ENCODE results near the gene SORBS1. TPM values are rescaled to one million over a fixed set of nuclear protein-coding genes. Genes with fewer than 3 reads are reported as not detected.

Gene SORBS1
- total and polyA plus RNA-seq, 2 of the 13 experiments (the other 11 are each of a cell fraction or from before 2014, with no cell fraction given): 16.8 to 39.8 TPM

DNA sequence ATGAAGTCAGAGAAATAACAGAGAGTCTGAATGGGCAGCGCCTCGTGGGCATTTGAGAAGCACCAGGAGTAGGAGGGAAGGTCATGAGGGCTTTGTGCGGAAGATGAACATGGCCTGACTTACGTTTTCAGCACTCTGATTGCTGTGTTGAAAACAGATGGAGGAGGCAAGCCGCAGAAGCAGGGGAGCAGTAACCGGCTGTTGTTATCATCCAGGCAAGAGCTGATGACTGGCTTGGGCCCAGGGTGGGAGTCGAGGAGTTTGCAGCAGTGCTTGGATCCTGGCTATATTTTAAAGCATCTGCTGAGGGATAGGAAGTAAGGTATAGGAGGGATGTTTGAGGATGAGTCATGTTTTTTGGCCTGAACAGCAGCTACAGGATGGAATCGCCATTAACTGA, 257.6 kb downstream of the SORBS1 start (continued):
- no peak for TF ChIP-seq EEA1 (CRISPR knock-in tag; IDR thresholded peaks at IDR 0.05; ENCODE audit: borderline replicate concordance)
- no peak for TF ChIP-seq BHLHE40 (IDR thresholded peaks at IDR 0.05; ENCODE audit: low read length)
- TF ChIP-seq CBX1 (IDR thresholded peaks at IDR 0.05; ENCODE audit: low read depth): no peak
- TF ChIP-seq ZNF143 (CRISPR knock-in tag; IDR thresholded peaks at IDR 0.05): no peak

- no peak overlapping the region for H2AFZ ChIP-seq (ENCODE audit: low read length)
- intact Hi-C loops (cut with micrococcal nuclease; ENCODE audit: unreplicated experiment) (no loop called here), in situ Hi-C loops (cut with HindIII; ENCODE audit: extremely low pct_ligation_motif_present, low pct_unique_long_range_greater_than_20kb) (no loop called here)
- CTCF ChIA-PET (ENCODE audit: low intra/inter-chr PET ratio, low total read pairs): no interaction called here
- no TSS peak for BruUV-seq (replicated peaks)
- FAIRE-seq (no peak), ATAC-seq (no peak), DNase-seq (ENCODE audit: low spot score) (no peak)
- H3K36me3 ChIP-seq (replicated peaks in 1 of 2; ENCODE audit: control insufficient read depth in 1 of 2, insufficient read depth in 2 of 2, low read length in 2 of 2): no peaks in the 10 kb centered on the region
- peaks cover 17% of the 10 kb centered on the region for H3K4me1 ChIP-seq (ENCODE audit: insufficient read depth, low read length)
- TF ChIP-seq TOE1 (CRISPR knock-in tag; IDR thresholded peaks at IDR 0.05): no peak
- no peak for TF ChIP-seq ETS1 (CRISPR knock-in tag; IDR thresholded peaks at IDR 0.05)
- no peak for TF ChIP-seq ZSCAN20 (CRISPR knock-in tag; IDR thresholded peaks at IDR 0.05; ENCODE audit: borderline replicate concordance)
- TF ChIP-seq SMAD3 (CRISPR knock-in tag; IDR thresholded peaks at IDR 0.05): no peak
- TF ChIP-seq ZNF761 (CRISPR knock-in tag; conservative IDR thresholded peaks at IDR 0.05): no peak
- no peak for TF ChIP-seq KDM3A (CRISPR knock-in tag; IDR thresholded peaks at IDR 0.05; ENCODE audit: low read depth)
- no peak overlapping the region for H3K9ac ChIP-seq (ENCODE audit: insufficient read depth, low read depth, low read length)
- H3K79me2 ChIP-seq (ENCODE audit: insufficient read depth, low read length): no peaks in the 10 kb centered on the region
- WGBS (ENCODE audit: low lambda C conversion rate): 61% methylated on average over 3 of the region's 3 CpGs
- H3K9me3 ChIP-seq (ENCODE audit: low read length): no peaks in the 10 kb centered on the region
- H3K4me2 ChIP-seq (ENCODE audit: low read depth, low read length): no peak overlapping the region
- no peak overlapping the region for H3K4me3 ChIP-seq (replicated peaks in 1 of 3; ENCODE audit: insufficient read depth in 1 of 3, low read depth in 2 of 3, low read length in 3 of 3)
- POLR2A ChIA-PET: no interaction called here
- no peaks in the 10 kb centered on the region for H3K27me3 ChIP-seq (ENCODE audit: control insufficient read depth in 1 of 2, insufficient read depth in 2 of 2, low read length in 2 of 2)
- H4K20me1 ChIP-seq (ENCODE audit: insufficient read depth, low read length): no peaks in the 10 kb centered on the region
- H3K27ac ChIP-seq (ENCODE audit: extremely low read length, insufficient read depth, low read length): no peak overlapping the region
Observed at GRCh38 chr10:95300022-95300539, 261.1 kb downstream of the SORBS1 start.
